Hippocampal formation (tissue), 2 donors: ENCODE results near the gene DSTN.

ENCODE experiments used
- DNase-seq, 2 donors: peaks; one replicate each; lab custom pipeline; 2025; lab: John Stamatoyannopoulos, UW

The DSTN gene

DNA sequence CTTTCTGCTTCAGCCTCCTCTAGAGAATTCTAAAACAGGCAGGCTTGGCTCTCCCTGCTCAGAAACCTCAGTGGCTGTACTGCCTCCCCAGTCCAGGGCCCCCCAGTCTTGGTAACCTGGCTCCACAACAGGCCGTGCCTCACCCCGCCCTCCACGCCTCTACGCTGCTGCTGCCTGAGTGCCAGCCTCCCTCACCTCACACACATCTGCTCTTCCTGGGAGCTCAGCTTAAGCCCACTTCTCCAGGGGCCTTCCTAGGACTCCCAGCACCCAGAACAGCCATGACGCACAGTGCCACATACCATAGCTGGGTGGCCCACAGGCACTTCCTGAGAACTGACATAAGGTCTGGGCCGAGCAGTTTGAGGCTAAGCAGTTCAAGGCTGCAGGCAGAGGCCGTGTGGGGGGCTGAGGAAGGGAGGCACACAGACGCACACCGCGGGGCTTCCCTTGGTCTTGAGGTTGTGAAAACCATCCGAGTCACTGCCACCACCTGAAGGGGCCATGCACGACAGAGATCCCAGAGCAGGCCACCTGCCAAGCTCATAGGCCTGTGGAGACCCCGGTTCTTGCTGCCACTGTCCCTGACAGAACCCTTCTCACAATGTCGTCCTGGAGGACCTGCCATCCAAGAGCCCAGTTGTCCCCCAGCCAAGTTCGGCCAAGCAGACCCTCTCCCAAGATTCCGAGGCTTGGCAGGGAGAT, 42.6 kb downstream of the DSTN start:
- no peak for DNase-seq

DNA sequence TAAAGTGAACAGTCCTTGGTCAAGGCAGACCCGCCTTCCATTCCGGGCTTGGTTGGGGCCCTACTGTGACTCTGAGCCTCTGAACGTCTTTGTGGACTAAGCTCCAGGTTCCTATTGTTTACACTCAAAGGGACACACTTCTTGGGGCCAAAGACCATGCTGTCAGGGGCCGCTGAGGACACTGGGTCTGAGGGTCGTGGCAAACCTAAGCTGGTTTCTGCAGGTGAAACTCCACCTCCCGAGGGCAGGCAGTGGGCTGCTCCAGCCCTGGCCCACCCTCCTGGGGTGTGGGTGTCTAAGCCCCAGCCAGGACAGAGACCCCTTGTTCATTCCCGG, 43.1 kb downstream of the DSTN start:
- DNase-seq: no peak

- no peak for DNase-seq
These were observed 43.7 kb downstream of the DSTN start for GRCh38 chr20:17613328-17614175.

DNA sequence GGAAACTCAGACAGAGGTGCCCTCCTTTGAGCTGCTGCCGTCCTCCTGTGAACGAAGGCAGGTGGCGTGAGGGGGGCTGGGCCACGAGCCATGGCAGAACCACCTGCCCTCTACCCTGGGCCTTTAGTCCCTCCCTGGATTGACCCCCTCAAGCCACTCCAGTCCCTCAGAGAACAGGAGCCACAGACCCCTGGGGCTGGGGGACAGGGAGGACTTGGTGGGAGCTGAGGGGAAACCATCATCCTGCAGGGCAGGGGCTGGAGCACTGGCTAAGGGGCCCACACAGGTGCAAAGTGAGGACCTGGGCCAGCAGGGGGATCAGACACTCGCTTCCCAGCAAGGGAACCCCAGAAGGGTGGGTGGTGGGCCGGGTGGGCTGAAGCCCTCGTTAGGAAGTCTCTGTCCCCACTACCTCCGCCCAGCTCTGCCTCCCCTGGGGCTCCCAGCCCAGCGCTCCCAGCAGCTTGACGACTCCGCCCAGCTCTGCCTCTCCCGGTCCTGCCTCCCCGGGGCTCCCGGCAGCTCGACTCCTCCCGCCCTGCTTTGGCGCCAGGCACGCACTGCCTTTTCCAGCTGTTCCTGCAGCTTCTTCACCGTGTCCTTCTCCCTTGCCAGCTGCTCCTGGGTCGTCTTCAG, 44.4 kb downstream of the DSTN start:
- DNase-seq: no peak

DNA sequence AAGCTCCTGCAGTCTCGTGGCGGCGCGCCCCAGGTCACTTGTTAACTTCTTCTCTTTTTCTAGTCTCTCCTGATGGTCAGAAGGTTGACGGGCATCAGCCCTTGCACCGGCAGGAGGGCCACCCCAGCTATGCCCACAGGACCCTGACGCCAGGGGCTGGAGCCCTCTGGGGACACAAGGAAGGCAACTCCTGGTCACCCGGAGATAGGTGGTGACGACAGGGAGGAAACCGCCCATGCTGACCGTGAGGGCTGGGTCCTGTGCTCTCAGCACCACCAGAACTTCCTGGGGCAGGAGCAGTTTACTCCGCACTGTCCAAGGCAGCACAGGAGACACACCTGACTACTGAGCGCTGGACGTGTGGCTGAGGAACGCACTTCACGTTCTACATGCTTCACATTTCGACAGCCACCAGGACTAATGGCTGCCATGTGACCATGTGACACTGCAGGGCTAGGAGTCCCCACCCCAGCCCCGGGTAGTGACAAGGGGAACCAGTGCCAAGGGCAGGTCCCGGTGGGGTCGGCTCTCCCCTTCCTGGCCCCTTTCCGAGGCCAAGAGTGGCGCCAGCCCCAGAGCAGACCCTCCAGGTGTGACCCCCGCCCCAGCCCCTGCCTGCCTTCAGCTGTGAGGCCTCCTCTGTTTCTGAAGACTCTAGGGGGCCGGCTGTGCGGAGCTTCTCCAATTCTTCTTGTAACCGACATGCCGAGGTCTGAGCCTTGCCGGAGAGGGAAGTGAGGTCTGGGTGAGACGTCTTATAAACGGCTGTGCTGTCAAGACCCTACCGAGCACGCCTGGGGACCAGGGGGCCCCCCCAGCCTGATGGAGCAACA, 45.2 kb downstream of the DSTN start:
- no peak for DNase-seq

DNA sequence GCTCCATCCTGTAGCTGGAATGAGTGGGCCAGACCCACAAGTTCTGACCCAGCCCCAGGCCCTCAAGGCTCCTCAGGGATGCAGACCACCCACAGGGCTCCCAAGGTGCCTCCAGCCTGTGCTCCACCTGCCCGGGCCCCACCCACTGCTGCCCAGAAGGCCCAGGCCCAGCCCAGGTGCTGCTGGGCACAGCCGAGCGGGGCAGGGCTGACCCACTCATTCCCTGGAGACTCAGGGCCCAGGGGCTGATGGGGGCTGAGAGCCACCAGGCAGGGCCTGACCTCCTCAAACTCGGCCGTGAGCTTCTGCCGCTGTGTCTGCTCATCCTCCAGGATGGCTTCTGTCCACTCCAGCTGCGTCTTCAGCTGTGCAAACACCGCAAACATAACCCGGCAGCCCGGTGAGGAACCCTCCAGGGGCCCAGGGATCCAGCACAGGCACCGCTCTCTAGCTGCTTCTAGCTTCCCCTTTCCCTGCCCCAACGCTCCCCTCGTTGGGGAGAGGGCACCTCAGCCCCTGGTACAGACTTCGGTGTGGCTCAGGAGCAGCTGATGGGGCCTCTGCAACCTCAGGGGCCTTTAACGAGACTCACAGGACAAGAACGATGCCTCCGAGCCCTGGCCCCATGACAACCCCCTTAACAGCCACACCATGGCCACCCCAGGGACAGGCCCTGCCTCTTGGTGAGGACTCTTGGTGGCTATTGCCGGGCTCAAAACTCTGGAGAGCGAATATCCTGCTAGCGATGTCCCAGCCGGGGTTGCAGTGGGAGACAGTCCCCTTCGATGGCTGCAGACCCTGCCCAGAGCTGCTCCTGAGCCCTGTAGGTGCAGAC, 46.0 kb downstream of the DSTN start:
- DNase-seq: no peak

DNA sequence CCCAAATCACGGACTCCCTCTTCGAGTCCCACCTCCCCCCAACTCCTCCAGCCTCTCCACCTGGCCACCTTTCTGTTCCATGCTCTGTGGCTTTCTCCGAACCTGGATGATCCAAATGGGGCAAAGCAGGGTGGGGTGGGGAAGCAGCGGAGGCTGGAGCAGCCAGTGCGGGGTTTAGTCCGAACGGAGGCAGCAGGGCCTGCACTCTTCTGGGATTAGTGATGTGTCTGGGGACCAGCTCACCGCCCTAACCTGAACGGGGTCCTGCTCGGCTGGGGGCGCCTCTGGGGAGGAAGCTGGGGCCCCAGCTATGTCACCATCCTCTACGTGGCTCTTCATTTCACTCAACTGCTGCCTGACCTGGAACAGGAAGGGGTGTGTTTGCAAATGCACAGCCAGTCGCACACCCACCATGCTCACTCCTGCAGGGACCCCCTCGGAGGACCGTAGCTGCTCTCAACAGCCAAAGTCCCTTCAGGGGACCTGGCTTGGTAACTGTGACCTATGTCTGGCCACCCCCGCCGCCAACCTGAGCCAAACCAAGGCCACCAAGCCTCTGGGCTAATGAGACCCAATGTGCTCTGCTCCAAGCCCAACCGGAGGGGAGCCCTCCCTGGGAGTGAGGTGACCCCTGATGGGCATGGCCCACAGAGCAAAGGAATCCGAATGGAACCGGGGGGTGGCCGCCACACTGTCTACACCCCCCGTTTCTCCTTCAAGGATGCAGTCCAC, 46.8 kb downstream of the DSTN start:
- no peak for DNase-seq

DNA sequence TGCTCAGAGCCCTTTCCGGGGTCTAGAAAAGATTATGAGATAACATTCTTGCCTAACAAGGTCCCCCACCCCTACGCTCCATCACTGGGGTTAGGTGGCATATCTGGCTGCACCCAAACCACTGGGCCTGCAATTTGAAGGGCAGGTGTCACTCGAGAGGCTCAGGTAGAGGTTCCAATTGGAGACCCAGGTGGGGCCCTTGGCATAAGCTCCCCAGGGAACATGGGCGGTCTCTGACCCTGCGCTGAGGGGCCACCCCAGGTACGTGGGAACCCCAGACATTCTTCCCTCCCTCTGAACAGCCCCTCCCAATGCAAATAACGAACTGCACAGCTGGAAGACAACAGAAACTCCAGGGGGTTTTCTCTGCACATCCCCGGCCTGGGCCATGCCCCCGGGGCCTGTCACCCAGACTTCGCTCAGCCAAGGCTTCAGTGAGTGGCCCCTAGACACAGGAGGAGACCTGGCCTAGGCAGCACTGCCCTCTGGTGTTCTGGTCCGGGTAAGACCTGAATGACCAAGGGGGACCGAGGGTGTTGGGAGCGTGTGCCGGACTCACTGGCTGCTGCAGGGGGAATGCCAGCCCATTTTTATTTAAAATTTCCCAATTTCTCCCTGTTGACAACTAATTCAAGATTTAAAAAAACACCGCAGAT, 47.5 kb downstream of the DSTN start:
- DNase-seq: peak; percentile 58 to 62

GRCh38 chr20:17617868-17618672, 48.2 kb downstream of the DSTN start:
- no peak for DNase-seq

DNA sequence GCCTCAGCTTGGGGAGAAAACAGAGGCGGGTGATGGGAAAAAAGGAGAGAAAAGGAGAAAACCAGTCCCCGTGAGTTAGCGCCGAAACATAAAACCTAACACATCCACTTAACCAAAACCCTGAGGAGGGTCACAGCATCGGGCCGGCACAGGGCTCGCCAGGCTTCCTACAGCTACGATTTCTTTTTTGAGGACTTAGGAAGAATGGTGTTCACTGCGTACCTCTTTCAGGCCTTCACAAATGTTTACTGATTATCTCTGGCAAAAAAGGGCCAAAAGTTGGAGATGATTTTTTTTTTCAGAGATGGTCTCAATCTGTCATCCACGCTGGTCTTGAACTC, 48.8 kb downstream of the DSTN start:
- DNase-seq: no peak

DNA sequence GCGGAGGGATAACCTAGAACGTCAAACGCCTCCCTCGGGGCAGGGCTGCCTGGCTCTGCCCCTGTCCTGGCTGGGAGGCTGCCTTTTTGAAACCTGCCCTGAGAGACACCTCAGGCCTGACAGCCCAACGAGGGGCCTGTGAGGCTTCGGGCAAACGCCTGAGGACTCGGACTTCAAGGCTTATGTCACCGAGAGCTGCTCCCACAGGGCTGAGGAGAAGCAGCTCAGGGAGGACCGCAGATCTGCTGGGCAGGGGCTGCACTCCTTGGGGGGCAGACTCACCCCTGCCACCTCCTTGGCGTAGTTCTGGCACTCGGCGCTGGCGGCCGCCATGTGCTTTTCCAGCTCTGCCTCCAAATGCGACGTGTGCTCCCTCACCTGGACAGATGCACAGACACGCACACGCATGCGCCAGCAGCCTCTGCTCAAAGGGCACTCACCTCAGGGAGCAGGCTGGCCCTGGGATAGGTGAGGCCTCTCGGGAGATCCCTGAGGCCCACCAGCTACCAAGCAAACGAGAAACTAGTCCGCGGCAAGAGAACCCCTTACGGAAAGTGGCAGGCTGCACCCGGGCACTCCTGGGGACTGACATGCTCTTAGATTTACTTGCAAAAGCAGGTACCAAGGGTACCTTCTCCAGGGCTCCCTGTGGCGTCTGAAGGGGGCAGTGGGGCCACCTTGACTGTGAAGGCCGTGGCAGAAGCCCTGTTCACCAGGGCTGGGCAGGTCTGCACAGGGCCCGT, 49.6 kb downstream of the DSTN start:
- DNase-seq: no peak

DNA sequence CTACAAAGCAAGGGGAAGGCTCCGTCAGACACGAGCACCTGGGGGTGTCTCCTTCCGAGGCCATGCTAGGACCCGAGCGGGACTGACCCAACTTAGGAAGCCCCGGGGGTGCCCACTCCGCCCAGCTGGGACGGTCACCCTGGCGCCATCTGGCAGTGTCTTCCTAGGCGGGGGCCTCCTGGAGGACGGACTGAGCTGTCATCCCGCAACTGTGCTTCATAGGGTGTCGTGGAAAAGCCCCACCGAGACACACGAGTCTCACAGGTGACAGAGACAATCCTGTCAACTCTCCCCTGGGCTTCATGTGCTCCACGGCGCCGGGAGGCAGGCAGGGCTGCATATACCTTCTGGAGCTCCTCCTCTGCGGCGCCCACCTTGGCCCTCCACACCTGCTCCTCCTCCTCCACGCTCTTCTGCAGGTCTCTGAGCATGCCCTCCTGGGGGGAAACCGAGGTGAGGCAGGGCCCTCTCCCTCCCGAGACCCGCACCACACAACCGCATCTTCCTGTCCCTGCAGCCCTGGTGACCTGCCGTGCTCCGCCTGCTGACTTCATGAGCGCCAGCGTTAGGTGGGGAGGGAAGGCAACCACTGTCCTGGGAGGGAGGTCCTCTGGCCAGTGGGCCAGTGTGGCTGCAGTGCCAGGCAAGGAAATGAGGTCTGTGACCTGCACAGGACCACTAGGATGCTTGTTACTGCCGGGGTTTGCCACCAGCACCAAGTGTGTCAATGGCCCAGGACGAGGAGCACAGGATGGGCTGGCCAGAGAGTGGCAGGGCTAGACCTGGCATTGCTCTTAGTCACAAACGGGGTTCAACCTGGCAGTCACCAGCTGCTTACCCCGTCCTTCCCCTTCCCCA, 50.7 kb downstream of the DSTN start:
- no peak for DNase-seq

- DNase-seq: no peak
These were observed 51.5 kb downstream of the DSTN start for GRCh38 chr20:17621229-17621968.

DNA sequence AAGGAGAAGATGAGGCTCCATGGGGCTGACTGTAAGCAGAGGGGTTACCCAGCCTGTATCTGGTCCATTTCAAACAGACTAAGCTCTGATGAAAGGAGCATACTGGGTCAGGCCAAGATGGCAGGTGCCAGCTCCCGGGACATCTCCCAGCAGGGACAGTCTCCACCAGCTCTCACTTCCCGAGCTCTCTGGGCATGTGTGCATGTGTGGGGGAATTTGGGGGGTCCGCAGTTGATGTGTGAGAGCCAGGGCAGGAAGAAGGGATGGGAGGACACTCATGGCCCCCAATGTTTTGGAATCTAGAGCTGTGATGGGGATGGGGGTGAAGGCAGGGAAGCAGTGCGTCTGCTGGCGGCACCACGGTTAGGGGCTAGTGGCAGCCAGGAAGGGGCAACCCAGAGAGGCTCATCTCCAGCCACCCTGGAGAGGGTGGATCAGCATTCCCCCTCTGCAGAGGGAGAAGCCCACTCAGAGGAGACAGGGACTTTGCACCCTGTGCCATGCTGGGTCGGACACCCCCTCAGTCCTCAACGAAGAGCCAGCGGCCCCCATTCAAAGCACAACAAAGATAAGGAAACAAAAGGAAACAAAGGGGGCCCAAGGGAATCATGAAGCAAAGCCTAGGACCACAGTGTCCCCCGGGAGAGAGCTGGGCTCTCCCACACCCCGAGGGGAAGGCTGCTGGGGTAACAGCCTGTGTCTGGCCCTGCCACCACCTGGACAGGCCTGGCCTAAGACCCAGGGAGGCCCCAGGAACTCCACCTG, 52.4 kb downstream of the DSTN start:
- no peak for DNase-seq

DNA sequence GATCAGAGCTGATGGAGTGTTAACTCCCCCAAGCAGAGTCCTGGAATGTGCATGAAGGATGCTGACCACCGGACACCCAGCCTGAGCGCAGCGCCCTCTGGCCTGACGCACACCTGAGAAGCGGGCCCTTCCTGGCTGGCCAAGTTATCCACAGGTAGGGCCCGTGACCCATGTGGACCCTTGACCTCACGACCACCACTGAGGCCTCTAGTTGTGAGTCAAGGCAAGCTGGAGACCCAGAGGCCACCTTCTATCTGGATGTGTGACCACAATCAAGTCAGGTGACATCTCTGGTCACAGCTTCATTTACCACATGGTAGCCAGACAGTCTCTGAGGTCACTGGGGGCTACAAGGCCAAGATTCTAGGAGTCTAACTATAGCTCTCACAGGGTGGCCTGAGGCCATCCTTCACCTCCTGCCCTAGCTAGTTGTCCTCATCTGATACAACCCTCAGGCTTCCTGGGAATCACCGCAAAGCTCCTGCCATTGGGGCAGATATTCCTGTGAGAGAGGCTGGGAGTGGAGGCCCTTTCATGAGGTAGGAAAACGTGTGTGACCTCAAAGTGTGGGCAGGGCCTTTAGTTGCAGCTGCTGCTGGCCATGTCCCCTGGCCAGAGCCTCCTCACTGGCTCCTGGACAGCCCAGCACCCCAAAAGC, 53.1 kb downstream of the DSTN start:
- no peak for DNase-seq

- no peak for DNase-seq
These were observed 54.2 kb downstream of the DSTN start for GRCh38 chr20:17624070-17624469.
